EL (cell line): ENCODE data around the gene CD28.

Experiments
- DNase-seq: peaks from one replicate; pipeline ENCODE4 v3.0.0-alpha.2; 2016

CD28 gene

DNA sequence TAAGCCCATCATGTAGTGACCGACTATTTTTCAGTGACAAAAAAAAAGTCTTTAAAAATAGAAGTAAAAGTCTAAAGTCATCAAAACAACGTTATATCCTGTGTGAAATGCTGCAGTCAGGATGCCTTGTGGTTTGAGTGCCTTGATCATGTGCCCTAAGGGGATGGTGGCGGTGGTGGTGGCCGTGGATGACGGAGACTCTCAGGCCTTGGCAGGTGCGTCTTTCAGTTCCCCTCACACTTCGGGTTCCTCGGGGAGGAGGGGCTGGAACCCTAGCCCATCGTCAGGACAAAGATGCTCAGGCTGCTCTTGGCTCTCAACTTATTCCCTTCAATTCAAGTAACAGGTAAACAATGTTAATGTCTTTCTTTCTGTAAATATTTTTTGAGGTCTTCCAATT, at the start of gene CD28:
Gene CD28, plus strand, starts transcription at position 237 of the 400 bp plus-strand sequence. Its CDS starts 58 bp downstream, at position 295.
- no peak for DNase-seq

GRCh38 chr2:203659331-203660049, 46.9 kb upstream of the CD28 start:
- DNase-seq: no peak

- DNase-seq: no peak
These were observed 46.0 kb upstream of the CD28 start for GRCh38 chr2:203660465-203660864.

DNA sequence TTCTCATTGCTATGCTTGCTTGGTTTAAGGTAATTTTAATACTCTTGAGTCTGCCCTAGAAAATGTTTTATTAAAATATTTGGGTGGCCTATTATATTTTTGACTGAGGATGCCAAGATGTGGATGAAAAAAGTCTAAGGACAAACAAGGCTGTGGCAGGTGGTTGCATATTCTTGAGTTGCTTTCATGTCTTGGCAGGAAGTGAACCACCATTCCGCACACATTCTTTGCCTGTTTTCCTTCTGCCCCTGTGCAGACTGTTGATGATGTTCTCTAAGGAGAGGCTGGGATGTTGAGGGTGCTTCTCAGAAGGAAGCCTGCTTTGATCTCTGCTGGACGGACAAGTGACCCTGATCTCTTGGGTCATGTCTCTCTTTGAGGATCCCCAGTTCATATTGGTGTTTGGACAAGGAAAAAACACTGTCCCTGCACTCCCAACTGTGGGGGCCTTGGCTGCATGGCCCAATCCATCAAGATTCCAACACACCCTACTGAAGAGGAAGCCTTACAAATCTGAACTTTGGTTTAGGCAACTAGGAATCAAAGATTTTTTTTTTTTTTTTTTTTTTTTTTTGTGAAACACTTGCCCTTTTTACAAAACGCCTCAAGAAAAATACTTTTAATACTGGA, 45.0 kb upstream of the CD28 start:
- DNase-seq: no peak

DNA sequence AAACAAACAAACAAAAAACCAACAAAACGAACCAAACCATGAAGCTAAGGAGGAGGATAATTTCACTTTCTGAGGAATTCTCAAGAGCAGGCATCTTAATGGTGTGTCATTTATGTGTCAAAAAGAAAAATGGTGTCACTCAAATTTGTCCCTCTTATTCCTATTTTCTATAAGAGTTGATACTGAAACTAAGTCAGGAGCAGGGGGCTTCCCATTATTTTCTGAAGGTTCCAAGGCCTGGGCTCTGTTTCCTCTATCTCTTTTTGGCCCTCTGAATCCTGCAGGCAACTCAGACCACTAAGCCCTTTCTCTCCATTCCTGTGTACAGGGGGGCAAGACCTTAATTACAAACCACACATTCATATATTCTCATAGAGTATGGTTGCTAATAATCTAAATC, 44.0 kb upstream of the CD28 start:
- no peak for DNase-seq

DNA sequence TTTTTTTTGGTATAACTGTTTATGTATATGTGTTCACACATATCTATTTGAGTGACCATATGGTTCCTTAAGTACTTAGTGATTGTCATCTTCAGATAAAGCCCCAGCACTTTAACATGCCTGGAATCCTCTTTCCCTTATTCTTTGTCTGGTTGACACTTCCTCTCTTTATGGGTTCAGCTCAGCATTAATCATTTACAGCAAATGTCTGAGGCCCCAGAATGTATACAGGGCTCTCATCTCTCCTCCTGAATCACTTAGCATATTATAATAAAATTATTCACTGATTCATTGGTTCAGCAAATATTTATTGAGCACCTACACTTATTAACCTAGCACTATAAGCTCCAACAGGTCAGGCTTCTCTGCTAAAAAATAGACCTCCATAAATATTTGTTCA, 43.5 kb upstream of the CD28 start:
- DNase-seq: no peak

GRCh38 chr2:203664029-203664755, 42.2 kb upstream of the CD28 start:
- no peak for DNase-seq

- DNase-seq: no peak
These were observed 38.6 kb upstream of the CD28 start for GRCh38 chr2:203667838-203668237.

DNA sequence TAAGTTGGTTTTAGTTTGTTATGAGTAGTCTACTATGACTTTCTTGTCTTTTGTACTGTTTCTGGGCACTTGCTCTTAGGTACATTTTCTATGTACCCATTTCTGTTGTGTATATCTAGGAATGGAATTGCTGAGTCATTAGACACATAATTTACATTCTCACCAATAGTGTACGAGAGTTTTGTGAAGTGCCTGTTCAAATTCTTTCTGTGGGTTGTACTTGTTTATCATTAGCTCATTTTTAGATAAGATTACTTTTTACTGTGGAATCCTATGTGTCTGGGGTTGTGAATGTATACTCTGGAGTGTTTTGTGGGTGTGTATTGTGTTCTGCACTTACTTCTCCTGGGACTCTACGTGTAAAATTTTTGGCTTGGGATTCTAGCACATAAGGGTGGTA, 36.6 kb upstream of the CD28 start:
- DNase-seq: peak; percentile 24

DNA sequence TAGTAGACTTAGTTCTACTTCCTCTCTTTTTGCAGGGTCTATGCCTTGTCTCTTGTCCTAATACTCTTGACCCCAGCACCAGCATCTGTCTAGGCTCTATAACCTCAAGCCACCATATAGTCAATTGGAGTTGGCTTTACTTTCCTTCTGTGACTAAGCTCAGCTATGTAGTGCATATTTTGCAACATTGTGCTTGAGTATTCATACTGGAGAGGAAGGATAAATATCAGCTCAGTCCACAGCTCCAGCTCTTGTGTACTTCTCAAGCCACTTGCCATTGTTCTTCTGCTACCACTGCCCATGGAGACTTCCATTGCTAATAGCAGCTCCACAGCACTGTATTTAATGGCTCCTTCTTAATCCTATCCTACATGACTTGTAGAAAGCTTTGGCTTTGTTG, 35.5 kb upstream of the CD28 start:
- no peak for DNase-seq

GRCh38 chr2:203671876-203672275, 34.6 kb upstream of the CD28 start:
- no peak for DNase-seq

- no peak for DNase-seq
These were observed 33.6 kb upstream of the CD28 start for GRCh38 chr2:203672856-203673255.

GRCh38 chr2:203673933-203674332, 32.5 kb upstream of the CD28 start:
- peak; percentile 48 for DNase-seq

DNA sequence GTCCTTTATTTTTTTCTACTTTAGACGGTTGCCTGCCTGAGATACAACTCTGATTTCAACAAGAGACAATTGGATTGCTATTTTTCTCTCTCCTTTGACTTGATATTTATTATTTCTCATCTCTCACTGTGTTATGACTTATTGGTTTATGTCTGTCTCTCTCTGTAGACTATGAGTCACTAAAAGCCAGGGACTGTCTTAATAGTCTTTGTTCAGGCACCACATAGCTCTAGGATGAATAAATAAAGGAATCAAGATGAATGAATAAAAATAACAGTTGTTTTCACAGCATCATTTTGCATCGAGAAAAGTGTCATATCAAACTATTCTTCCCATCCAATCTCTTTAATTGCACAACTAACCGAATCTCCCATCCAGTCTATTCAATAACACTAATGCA, 31.4 kb upstream of the CD28 start:
- peak; percentile 46 for DNase-seq

DNA sequence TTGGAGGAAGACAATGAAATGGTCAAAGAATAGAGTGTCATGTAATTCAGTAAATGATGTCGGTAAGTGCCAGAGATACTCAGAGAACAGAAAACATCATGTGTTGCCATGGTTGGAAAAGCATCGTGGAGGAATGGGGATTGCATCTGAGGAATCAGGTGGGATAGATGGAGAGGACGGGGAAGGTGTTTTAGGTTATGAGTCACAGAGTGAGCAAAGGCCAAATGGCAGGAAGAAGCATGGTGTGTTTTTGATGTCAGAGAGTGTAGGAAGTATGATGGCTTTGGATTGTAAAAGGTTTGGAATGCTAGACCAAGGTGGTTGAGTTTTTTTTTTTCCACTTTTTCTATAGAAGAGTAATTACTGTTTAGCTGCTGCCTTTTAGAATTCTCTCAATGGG, 27.5 kb upstream of the CD28 start:
- DNase-seq: no peak

DNA sequence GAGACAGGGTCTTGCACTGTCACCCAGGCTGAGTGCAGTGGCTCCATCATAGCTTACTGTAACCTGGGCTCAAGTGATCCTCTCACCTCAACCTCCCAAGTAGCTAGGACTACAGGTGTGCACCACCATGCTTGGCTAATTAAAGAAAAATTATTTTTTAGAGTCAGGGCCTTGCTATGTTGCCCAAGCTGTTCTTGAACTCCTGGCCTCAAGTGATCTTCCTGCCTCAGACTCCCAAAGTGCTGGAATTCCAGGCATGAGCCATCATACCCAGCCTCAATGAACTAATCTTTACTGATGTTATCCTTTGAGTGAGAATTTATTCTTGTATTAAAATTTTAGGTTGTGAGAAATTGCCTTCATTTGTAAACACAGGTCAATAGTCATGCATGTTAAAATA, 27.0 kb upstream of the CD28 start:
- DNase-seq: no peak

DNA sequence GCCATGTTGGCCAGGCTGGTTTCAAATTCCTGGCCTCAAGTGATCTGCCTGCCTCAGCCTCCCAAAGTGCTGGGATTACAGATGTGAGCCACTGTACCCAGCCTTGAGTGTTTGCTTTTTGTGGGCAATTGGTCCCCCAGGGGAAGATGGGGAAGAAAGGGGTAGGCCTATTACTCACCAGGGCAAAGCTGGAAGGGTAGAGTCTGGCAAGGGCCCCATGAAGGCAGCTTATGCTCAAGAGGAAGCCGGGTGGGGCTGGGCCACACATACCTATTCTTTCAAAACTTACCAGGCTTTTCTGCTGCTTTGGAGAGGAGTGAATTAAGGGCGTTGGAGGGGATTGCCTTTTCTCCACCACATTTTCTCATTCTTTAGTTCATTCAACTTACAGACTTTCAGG, 24.5 kb upstream of the CD28 start:
- DNase-seq: peak; percentile 41

DNA sequence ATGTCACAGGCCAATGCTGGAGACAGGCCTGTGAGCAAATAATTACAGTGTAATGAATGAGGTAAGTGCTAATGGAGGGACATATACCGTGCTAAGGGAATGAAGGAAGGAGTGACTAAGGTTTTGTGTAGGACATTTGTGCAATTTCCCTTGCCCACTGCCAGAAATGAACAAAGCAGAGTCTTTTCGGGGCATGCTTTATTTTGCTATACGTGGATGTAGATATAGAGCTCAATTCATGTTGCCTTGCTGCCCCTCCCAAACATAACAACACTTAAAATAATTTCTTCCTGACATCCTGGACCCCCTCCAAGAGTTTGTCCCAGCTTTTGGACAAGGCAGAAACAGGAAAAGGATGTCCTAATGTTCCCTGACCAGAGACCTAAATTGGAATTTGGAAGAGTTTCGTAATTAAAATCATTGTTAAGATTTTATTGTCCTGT, 23.7 kb upstream of the CD28 start:
- DNase-seq: peak; percentile 36

DNA sequence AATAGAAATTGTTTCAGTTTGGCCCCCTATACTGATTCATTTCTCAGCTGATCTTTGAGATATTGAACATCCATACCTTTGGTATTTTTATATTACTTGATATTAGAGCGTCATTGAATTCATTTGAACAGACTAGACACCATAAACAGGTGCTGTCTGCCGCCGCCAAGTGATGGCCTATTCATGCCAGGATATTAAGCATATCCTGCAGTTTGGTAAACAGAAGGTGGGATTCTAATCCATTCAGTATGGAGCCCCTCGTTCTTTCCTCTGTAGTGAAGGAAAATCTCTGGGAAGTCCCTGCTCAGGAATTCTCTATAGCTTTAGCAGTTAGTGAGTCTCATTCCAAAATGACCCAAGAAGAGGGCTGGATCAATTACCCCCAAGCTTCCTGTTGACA, 23.0 kb upstream of the CD28 start:
- DNase-seq: no peak

GRCh38 chr2:203683932-203684556, 22.4 kb upstream of the CD28 start:
- peak; percentile 86 for DNase-seq

DNA sequence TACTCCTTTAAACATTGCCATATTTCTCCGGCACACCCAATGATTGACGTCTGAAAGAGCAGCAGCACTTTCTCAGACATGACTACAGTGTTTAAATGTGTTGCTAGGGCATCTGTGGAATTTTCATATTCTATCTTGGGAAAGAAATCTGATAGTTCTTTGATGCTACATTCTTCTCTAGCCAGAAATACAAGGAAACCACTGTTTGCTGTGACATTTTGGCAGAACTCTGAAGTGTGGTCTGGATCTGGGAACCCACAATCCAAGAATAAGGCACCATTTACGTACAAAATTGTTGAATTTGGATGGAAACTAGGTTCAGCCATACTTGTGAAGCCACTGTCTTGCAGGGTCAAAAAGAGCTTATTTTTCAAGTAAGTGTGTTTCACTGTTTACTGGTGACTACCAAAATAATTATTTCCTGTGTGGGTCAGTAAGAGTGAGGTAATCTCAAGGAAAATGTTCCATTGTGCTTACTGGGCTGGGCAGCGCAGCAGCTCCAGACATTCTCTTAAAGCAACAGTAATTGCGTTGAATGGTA, 21.3 kb upstream of the CD28 start:
- DNase-seq: peak; percentile 83

DNA sequence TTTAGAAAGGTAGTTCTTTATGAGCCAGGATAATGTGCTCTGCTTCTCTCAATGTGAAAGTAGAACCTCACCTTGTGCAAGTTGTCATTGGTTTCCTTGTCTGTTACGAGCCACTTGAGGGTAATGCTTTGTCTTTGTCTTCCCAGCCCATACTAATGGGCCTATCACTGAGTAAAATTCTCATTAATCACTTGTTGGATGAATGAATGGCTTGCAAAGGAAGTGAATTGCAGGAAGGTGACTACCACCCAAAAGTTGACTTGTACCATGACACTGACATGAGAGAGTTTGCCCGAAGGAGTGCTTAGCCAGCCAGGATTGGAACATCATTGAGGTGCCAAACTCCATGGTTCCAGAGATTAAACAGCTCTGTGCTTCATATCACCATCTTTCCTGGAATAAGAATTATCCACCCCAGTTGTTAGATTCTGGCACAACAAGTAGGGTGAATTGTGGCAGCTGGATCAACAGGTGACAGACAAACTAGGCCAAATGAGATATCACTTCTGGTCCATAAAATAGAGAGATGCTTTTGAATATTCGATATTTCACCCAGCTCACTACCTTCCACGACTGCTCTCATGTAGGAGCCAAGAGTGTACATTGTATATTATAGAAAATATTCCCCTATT, 20.5 kb upstream of the CD28 start:
- no peak for DNase-seq

GRCh38 chr2:203687165-203687564, 19.3 kb upstream of the CD28 start:
- no peak for DNase-seq
